GM13976 (cell line): ENCODE data around the gene GPR180.

ENCODE experiments used
- DNase-seq: peaks from one replicate; pipeline ENCODE4 v3.0.0; 2012; ENCODE audit warnings: low spot score
- CTCF ChIP-seq: IDR thresholded peaks from 2 replicates; pipeline ENCODE4 v1.5.1; 2012; ENCODE audit warnings: borderline replicate concordance, mild to moderate bottlenecking; ENCODE audit not compliant: insufficient read depth; ENCODE audit errors: extremely low read depth, missing control alignments, control extremely low read depth
- in situ Hi-C: fragments of 300-500 bp; cut with MboI; formaldehyde crosslinking; loops from one replicate; pipeline ENCODE4 v1.12.0; 2022; ENCODE audit warnings: low sequenced_read_pairs, mixed read lengths, inconsistent platforms; ENCODE audit not compliant: unreplicated experiment

Gene GPR180

GRCh38 chr13:94601446-94602431 is at the start of gene GPR180:
GPR180 (plus strand) TSS chr13:94601857; CDS start chr13:94601928, 71 bp downstream.
- peak; percentile 96 for DNase-seq
- in situ Hi-C loops: loop anchor here (25.0 kb wide), 1 partner anchor 811 kb away; no protein-coding TSS in a partner anchor
- TF ChIP-seq CTCF: no peak

- in situ Hi-C loops: no loop called here
- no peak for DNase-seq
Observed at GRCh38 chr13:94552095-94552494, 49.6 kb upstream of the GPR180 start.

GRCh38 chr13:94553766-94554165 is 47.9 kb upstream of the GPR180 start:
- no peak for TF ChIP-seq CTCF
- in situ Hi-C loops: no loop called here
- no peak for DNase-seq

More at GRCh38 chr13:94552095-94552494, 49.6 kb upstream of the GPR180 start:
- no peak for TF ChIP-seq CTCF

- in situ Hi-C loops: no loop called here
- no peak for DNase-seq
Observed at GRCh38 chr13:94556041-94556440, 45.6 kb upstream of the GPR180 start.

GRCh38 chr13:94556621-94557020 is 45.0 kb upstream of the GPR180 start:
- in situ Hi-C loops: no loop called here

More at GRCh38 chr13:94556041-94556440, 45.6 kb upstream of the GPR180 start:
- TF ChIP-seq CTCF: no peak

GRCh38 chr13:94557684-94558235 is 43.9 kb upstream of the GPR180 start:
- in situ Hi-C loops: no loop called here
- no peak for TF ChIP-seq CTCF
- DNase-seq: no peak

More at GRCh38 chr13:94556621-94557020, 45.0 kb upstream of the GPR180 start:
- TF ChIP-seq CTCF: no peak
- no peak for DNase-seq
